ENCODE data around the gene PCDHA6.
"Not testable (repeated sequence)": the region's sequence is repeated elsewhere in the genome, so short reads cannot be mapped to it uniquely, and the experiment has no call there.

The PCDHA6 gene

DNA sequence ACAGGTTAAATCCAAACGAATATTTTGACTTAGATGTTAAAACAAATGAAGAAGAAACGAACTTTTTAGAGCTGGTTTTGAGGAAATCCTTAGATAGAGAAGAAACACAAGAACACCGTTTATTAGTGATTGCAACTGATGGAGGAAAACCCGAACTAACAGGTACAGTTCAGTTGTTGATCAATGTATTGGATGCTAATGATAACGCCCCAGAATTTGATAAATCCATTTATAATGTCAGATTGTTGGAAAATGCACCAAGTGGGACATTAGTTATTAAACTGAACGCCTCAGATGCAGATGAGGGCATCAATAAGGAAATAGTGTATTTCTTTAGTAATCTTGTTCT lies 5.5 kb upstream of the PCDHA6 start:
- no peak for DNase-seq (ENCODE audit: low read depth in 2 of 2)

DNA sequence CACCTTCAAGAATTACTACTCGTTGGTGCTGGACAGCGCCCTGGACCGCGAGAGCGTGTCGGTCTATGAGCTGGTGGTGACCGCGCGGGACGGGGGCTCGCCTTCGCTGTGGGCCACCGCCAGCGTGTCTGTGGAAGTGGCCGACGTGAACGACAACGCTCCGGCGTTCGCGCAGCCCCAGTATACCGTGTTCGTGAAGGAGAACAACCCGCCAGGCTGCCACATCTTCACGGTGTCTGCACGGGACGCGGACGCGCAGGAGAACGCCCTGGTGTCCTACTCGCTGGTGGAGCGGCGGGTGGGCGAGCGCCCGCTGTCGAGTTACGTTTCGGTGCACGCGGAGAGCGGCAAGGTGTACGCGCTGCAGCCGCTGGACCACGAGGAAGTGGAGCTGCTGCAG lies 4.8 kb upstream of the PCDHA6 start:
- not testable (repeated sequence) for DNase-seq (ENCODE audit: low read depth in 2 of 2)

GRCh38 chr5:140823475-140823874 lies 4.3 kb upstream of the PCDHA6 start:
- no peak for DNase-seq (ENCODE audit: low read depth in 2 of 2)

DNA sequence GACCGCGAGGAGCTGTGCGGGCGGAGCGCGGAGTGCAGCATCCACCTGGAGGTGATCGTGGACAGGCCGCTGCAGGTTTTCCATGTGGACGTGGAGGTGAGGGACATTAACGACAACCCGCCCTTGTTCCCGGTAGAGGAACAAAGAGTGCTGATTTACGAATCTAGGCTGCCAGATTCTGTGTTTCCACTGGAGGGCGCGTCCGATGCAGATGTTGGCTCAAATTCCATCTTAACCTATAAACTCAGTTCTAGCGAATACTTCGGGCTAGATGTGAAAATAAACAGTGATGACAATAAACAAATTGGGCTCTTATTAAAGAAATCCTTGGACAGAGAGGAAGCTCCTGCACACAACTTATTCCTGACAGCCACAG lies 590 bp downstream of the PCDHA6 start:
- DNase-seq (ENCODE audit: low read depth in 2 of 2), result no peak

- not testable (repeated sequence) for DNase-seq (ENCODE audit: low read depth in 2 of 2)
Measured at GRCh38 chr5:140829511-140830501, 2.0 kb downstream of the PCDHA6 start.

DNA sequence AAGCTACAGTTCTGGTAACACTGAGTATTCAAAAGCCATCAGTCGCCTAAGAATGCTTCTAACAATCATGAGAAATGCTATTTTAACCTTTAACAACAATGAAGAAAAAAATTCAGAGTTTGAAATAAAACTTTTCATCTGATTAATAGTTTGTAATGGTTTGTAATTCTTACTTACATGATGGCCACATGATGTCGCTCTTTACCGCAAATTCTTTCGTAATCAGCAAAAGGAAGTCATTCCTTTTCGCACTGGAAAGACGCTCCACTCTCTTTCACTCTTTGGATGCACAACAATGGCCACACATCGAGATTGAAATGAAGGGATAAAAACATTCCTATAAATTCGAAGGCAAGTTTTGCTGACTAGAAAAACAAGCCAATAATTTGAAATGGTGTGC lies 6.2 kb downstream of the PCDHA6 start, which contains the start of gene PCDHA7:
Gene PCDHA7 (plus strand): TSS at position 277 of the 400 bp plus-strand sequence. CDS start 115 bp downstream, at position 392.
- DNase-seq (ENCODE audit: low read depth in 2 of 2), result no peak

DNA sequence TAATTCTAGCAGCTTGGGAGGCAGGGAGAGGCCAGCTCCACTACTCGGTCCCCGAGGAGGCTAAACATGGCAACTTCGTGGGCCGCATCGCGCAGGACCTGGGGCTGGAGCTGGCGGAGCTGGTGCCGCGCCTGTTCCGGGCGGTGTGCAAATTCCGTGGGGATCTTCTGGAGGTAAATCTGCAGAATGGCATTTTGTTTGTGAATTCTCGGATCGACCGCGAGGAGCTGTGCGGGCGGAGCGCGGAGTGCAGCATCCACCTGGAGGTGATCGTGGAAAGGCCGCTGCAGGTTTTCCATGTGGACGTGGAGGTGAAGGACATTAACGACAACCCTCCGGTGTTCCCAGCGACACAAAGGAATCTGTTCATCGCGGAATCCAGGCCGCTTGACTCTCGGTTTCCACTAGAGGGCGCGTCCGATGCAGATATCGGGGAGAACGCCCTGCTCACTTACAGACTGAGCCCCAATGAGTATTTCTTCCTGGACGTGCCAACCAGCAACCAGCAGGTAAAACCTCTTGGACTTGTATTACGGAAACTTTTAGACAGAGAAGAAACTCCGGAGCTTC lies 6.8 kb downstream of the PCDHA6 start:
- not testable (repeated sequence) for DNase-seq (ENCODE audit: low read depth in 2 of 2)

GRCh38 chr5:140835622-140836510 lies 8.1 kb downstream of the PCDHA6 start:
- DNase-seq (ENCODE audit: low read depth in 2 of 2), result no peak

DNA sequence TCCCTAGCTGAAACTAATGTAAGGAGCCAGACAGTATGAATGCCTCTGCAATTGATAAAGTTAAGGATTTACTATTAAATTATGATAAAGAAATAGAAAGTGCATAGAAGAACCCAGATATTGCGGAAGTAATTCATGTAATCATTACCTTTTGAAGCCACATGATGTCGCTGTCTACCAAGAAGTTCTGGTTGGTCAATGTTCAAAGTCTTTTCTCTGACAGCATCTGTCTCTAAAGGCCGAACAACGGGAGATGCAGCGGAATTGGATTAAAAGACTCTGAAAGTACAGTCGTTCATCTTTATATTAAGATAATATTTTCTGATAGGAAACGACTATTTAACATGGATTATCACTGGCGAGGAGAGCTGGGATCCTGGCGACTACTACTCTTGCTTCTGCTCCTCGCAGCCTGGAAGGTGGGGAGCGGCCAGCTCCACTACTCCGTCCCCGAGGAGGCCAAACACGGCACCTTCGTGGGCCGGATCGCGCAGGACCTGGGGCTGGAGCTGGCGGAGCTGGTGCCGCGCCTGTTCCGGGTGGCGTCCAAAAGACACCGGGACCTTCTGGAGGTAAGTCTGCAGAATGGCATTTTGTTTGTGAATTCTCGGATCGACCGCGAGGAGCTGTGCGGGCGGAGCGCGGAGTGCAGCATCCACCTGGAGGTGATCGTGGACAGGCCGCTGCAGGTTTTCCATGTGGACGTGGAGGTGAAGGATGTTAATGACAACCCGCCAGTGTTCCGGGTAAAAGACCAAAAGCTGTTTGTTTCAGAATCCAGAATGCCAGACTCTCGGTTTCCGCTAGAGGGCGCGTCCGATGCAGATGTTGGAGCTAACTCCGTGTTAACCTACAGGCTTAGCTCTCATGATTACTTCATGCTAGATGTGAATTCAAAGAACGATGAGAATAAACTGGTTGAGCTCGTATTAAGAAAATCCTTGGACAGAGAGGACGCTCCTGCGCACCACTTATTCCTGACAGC lies 13.5 kb downstream of the PCDHA6 start, which contains the start of gene PCDHA8:
Gene PCDHA8 (plus strand): TSS at position 210 of the 985 bp plus-strand sequence. CDS start 135 bp downstream, at position 345.
- peak in 1 of 2 donors; percentile 9 for DNase-seq (ENCODE audit: low read depth in 2 of 2)

- DNase-seq (ENCODE audit: low read depth in 2 of 2), result no peak
Measured at GRCh38 chr5:140842798-140843733, 15.3 kb downstream of the PCDHA6 start.

- not testable (repeated sequence) for DNase-seq (ENCODE audit: low read depth in 2 of 2)
Measured at GRCh38 chr5:140848139-140849102, 20.7 kb downstream of the PCDHA6 start, which contains the start of gene PCDHA9. Gene PCDHA9, plus strand, starts transcription at chr5:140848382. Its CDS starts 114 bp downstream, at chr5:140848496.

- not testable (repeated sequence) for DNase-seq (ENCODE audit: low read depth in 2 of 2)
Measured at GRCh38 chr5:140849831-140850634, 22.3 kb downstream of the PCDHA6 start.

- no peak for DNase-seq (ENCODE audit: low read depth in 2 of 2)
Measured at GRCh38 chr5:140855772-140856674, 28.3 kb downstream of the PCDHA6 start, which contains the start of gene PCDHA10. Gene PCDHA10, plus strand, starts transcription at chr5:140855897. Its CDS starts 152 bp downstream, at chr5:140856049.

DNA sequence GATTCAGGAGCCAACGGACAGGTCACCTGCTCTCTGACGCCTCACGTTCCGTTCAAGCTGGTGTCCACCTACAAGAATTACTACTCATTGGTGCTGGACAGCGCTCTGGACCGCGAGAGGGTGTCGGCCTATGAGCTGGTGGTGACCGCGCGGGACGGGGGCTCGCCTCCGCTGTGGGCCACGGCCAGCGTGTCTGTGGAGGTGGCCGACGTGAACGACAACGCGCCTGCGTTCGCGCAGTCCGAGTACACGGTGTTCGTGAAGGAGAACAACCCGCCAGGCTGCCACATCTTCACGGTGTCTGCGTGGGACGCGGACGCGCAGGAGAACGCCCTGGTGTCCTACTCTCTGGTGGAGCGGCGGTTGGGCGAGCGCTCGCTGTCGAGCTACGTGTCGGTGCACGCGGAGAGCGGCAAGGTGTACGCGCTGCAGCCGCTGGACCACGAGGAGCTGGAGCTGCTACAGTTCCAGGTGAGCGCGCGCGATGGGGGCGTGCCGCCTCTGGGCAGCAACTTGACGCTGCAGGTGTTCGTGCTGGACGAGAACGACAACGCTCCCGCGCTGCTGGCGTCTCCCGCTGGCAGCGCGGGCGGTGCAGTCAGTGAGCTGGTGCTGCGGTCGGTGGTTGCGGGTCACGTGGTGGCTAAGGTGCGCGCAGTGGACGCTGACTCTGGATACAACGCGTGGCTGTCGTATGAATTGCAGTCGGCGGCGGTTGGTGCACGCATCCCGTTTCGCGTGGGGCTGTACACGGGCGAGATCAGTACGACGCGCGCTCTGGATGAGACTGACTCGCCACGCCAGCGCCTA lies 29.6 kb downstream of the PCDHA6 start:
- DNase-seq (ENCODE audit: low read depth in 2 of 2), result no peak

- no peak for DNase-seq (ENCODE audit: low read depth in 2 of 2)
Measured at GRCh38 chr5:140857987-140858240, 30.2 kb downstream of the PCDHA6 start.

Data from stimulated activated CD8-positive, alpha-beta memory T cell treated with anti-CD3 and anti-CD28 coated beads, Interleukin-2, amount 100 ng/mL, for 48 hours (primary cell).